K562 treated with DMSO at 1 percent for 12 hours (cell line): Measurements from ENCODE around the gene SPRED3. TPM values are rescaled to one million over a fixed set of nuclear protein-coding genes. Genes with fewer than 3 reads are reported as not detected.

ENCODE experiments used
- total RNA-seq: library from RNA; unstranded; fragments of 300-600 nt; gene quantifications from 2 replicates; pipeline ENCODE4 v1.2.3, GENCODE V29; 2022; ENCODE audit not compliant: insufficient read depth

The SPRED3 gene, protein sequence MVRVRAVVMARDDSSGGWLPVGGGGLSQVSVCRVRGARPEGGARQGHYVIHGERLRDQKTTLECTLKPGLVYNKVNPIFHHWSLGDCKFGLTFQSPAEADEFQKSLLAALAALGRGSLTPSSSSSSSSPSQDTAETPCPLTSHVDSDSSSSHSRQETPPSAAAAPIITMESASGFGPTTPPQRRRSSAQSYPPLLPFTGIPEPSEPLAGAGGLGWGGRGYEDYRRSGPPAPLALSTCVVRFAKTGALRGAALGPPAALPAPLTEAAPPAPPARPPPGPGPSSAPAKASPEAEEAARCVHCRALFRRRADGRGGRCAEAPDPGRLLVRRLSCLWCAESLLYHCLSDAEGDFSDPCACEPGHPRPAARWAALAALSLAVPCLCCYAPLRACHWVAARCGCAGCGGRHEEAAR
- 0.63 and 1.7 TPM in 2 replicates for total RNA-seq

DNA sequence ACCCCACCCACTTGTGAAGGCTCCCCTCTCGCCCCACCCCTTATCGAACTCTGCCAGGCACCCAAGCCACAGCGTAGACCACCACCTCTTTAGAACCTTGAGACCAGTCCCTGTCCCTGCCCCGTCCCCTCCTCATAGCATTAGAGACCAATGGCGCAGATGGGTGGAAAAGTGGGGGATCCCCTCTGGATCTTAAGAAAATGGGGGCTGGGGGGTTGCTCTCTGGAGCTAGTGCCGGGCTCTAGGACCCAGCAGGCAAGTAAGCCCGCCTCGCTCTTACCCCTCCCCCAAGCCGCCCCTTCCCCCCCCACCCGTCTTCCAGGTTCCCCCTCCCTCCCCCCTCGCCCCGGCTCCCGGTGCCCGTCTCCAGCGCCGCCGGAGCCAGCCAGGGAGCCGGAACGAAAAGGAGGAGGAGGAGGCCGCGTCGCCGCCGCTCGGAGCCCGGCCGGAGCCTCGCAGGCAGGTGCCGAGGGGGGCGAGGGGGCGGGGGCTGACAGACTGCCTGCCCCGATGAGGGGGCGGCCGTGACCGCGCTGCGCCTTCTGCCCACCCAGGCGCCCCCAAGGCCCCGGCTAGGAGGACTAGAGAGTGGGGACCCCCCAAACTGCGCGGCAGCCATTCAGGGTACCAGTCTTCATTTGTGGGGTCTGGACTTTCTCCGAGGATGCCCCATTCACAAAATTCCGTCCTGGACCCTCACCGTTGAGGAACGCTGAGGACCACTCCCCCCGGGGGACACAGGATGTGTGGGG lies at the start of gene SPRED3:
SPRED3 (plus strand) TSS at position 349 of the 752 bp plus-strand sequence. CDS start 1,606 bp downstream, outside the sequence.

DNA sequence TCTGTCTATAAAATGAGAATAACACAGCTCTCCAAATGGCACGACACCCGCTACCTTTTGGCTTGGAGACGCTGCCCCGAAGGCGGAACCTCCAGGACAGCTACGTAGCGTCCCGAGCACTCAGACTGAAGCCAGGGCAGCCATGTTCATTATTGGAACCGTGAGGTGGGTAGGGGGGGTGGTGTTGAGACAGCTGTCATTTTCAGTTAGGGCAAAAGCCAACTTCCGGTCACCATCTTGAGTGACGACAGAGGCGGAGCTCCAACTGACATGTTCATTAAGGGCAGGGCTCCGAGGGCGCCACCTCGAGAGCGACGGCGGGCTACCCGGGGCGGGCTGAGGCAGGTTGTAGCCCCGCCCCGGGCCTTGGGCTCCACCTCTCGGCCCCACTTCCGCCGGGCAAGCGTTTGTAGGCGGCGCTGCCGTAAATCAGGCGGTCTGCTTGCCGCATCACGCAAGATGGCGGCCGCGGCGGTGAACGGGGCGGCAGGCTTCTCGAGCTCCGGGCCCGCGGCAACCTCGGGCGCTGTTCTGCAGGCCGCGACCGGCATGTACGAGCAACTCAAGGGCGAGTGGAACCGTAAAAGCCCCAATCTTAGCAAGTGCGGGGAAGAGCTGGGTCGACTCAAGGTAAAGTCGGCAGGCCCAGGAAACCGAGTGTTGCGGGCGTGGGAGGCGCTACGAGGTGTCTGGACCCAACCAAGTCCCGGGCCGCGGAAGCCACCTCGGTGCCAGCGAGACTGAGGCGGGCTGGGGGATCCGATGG lies 14.0 kb upstream of the SPRED3 start, which contains the start of gene PSMD8:
PSMD8 (plus strand) TSS at position 240 of the 766 bp plus-strand sequence; CDS start at position 271, 31 bp downstream.

DNA sequence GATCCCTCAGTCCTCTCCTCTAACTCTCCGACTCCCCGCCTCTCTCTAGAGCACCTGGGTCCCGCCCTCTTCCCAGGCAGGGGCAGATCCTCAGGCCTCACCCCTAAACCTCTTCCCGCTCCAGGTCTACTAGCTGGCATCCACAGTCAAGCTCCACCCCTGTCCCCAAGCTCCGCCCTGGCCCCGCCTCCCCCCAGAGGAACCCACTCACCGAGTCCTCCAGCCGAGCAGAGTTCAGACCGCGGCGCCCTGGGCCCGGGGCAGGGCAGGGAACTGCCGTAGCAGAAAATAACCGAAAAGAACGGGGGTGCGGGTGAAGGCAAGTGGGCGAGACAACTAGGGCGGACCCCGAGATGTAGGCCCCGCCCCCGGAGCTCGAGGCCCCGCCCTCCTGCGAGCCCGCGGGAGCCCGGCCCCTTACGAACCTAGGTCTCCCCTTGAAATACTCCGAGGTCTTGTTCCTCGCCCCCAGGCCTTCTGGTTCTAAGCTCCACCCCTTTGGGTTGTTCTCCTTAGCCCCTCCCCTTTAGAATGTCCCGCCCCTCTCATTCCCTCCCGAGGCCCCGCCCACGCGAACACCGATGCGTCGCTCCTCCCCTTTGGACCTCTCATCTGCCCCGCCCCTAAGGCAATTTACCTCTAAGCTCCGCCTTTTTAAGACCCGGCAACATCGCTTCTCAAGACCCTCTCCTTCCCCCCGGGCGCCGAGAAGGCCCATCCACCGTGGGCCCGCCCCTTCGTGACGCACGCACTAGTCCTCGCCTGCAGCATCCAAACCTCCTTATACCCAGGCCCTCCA lies 748 bp upstream of the SPRED3 start, which contains the start of gene GGN:
GGN (minus strand) TSS at position 485 of the 799 bp plus-strand sequence. CDS start 773 bp downstream, outside the sequence.

DNA sequence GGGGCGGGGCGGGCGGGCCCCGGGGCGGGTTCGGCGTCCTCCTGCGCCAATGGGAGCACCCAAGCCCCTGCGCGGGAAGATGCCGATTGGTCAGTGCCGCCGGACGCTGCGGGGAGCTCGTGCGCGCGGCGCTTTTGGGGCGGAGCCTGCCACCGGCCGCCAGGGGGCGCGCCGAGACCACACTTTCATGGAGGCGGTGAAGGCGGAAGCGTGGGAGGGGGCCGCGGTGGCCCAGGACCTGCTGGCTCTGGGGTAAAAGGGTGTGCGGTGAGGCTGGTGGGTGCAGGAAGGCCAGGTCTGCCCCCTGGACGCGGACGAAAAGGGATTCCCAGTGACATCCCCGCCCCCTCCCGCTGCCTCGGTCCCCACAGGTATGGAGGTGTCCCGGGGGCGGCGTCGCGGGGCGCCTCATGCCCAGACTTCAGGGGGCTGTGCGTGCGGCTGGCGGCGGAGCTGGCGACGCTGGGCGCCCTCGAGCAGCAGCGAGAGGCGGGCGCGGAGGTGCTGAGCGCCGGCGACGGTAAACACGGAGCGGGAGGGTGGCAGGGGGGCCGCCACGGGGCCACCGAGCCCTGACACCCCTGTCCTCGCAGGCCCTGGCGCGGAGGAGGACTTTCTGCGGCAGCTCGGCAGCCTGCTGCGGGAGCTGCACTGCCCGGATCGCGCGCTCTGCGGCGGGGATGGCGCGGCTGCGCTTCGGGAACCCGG lies 14.6 kb downstream of the SPRED3 start, which contains the start of gene FAM98C:
FAM98C (plus strand) TSS at position 127 of the 708 bp plus-strand sequence; CDS start at position 188, 61 bp downstream.

DNA sequence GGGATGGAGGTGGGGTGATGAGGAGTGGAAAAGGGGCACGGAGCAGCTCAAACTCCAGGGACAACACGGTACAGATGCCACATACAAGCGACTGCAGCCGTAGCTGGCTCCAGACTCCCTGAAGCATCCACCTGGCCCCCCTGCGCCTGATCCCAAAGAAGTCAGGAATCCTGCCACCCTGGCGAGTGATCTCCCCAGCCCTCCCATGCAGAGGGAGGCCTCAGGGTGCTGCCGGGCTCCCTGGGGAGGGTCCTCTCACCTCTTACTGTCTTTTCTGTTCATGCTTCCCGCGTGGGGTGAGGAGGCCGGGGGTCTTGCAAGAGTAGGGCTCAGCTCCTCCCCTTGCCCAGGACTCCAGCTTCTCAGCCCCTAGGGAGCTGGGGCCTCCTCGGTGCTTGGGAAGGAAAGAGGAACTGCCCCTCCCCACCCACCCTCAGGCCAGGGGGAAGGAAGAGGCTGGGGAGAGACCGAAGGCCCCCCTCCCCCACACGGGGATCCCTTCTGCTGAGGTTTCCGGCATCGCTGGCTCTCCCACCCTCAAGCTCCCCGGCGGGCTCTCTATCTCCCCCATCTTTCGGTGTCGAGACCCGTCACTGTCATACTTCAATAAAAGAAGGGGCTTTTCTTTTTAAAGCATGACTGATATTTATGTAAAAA lies 37.4 kb downstream of the SPRED3 start, which contains the start of gene RASGRP4:
RASGRP4 (minus strand) TSS at position 410 of the 657 bp plus-strand sequence; CDS start at position 282, 128 bp downstream.

DNA sequence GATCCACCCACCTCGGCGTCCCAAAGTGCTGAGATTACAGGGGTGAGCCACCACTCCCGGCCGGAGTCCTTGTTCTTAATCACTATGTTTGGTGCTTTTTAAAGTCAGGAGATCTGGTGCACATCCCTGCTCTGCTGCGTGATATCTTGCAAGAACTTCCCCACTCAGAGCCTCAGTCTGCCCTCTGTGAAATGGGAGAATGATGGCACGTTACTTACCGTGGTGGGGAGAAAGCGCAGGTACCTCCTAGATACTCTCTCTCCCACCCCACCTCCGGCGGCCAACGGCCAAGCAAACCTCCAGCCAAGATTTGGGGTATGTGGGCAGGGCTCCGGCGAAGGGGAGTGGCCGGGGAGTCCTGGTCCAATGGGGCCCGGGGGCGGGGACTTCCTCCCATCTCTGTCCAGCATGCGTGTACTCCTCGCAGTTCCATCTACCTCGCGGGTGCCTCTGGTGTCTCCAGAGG lies 44.8 kb downstream of the SPRED3 start, which contains the start of gene RYR1:
RYR1 (plus strand) TSS at position 424 of the 466 bp plus-strand sequence. CDS start 139 bp downstream, outside the sequence.

Other genes starting within 250 kb of the SPRED3 start
- gene DPF1, start 164.5 kb upstream of the SPRED3 start, total RNA-seq: 1.1 and 1.4 TPM in 2 replicates
- 38.8 and 79.9 TPM in 2 replicates for gene PPP1R14A, start 132.3 kb upstream of the SPRED3 start, total RNA-seq
- not detected in 2 replicates for gene SPINT2, start 124.1 kb upstream of the SPRED3 start, total RNA-seq
- not detected in 2 replicates for gene C19orf33, start 84.4 kb upstream of the SPRED3 start, total RNA-seq
- 286 and 399 TPM in 2 replicates for gene YIF1B, start 72.8 kb upstream of the SPRED3 start, total RNA-seq
- 0.20 TPM in 1 of 2 replicates, not detected in the other for gene KCNK6, start 68.9 kb upstream of the SPRED3 start, total RNA-seq
- gene CATSPERG, start 52.9 kb upstream of the SPRED3 start, total RNA-seq: 0.94 TPM in 1 of 2 replicates, not detected in the other
- 304 and 323 TPM in 2 replicates for gene PSMD8, start 14.1 kb upstream of the SPRED3 start, total RNA-seq
- 0.61 and 1.0 TPM in 2 replicates for gene GGN, start 663 bp upstream of the SPRED3 start, total RNA-seq
- gene FAM98C, start 14.4 kb downstream of the SPRED3 start, total RNA-seq: 35.3 and 45.5 TPM in 2 replicates
- 8.8 and 19.0 TPM in 2 replicates for gene RASGRP4, start 37.5 kb downstream of the SPRED3 start, total RNA-seq
- gene RYR1, start 45.0 kb downstream of the SPRED3 start, total RNA-seq: 0.57 and 7.7 TPM in 2 replicates
- 0.46 TPM in 1 of 2 replicates, not detected in the other for gene MAP4K1, start 229.3 kb downstream of the SPRED3 start, total RNA-seq
- 599 and 724 TPM in 2 replicates for gene EIF3K, start 230.5 kb downstream of the SPRED3 start, total RNA-seq